GM19193 (cell line): ENCODE results near the gene CD33.

ENCODE experiments used
- POLR2A ChIP-seq: IDR thresholded peaks from 4 replicates; pipeline ENCODE4 v1.6.1; 2011; ENCODE audit not compliant: insufficient read depth, insufficient read length; ENCODE audit errors: extremely low read depth

Gene CD33

GRCh38 chr19:51198641-51199040, 26.2 kb upstream of the CD33 start:
- TF ChIP-seq POLR2A = no peak

DNA sequence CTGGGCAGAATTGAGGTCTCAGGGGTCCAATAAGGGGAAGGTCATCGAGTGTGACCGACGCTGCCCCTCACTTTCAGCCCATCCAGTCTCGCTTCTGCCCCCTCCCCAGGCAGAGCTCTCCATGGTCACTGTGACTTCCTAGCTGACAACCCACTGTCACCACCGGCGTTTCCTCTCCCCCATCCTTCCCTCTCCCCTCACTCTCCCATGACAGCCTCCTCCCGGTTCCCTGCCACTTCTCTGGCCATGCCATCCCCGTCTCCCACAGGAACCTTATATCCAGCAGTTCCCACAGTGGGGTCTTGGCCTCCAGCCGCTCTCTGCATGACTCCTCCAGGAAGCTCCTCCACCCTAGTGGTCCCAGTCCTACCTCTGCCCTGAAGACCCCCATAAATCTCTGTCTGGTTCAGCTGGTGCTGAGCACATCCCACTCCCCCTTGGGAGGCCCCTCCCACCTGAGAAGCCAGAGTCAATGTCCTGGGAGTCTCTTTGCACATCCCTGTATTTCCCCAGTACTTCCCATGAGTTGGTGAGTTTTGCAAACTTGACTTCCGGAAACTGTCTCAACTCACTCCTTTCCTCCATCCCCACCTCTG, 24.7 kb upstream of the CD33 start:
- no peak for TF ChIP-seq POLR2A

GRCh38 chr19:51201712-51202111, 23.2 kb upstream of the CD33 start:
- no peak for TF ChIP-seq POLR2A

DNA sequence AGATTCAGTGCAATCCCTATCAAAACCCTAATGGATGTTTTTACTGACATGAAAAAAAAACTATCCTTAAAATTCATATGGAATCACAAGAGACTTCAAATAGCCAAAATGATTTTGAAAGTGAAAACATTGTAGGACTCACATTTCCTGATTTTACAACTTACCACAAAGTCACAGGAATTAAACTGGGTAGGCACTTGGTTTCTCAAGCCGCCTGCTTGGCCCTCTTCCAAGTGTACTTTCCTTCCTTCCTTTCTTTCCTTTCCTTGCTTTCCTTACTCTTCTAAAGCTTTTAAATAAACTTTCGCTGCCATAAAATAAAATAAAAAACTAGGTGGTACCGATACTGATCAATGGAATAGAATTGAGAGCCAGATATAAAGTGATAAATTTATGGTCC, 21.0 kb upstream of the CD33 start:
- no peak for TF ChIP-seq POLR2A

- no peak for TF ChIP-seq POLR2A
These were observed 20.6 kb upstream of the CD33 start for GRCh38 chr19:51204321-51204720.

- no peak for TF ChIP-seq POLR2A
These were observed 17.1 kb upstream of the CD33 start for GRCh38 chr19:51207747-51208146.

DNA sequence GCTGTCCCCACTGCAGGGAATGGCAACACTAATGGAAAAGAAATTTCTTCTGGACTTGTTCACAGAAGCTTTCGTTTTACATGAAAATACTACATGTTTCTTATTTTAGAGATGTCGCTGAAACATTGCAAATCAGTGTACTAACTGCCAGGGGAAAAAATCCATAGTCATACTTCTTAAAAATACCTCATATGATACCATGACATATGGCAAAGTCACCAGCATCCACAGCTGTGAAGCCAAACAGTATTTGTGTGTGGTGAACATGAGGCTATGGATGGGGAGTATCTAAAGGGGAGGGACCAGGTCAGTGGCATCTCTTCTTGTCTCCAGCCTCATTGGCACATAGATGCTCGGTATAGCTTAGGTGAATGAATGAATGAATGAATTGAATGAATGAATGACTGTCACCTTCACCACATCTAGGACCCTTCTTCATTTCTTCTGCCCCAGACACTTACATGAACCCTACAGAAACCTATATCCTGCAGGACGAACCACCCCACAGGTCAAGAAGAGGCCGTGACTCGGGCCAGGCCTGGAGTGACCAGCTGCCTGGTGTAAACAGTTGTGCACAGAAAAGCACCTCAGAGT, 14.6 kb upstream of the CD33 start:
- no peak for TF ChIP-seq POLR2A

DNA sequence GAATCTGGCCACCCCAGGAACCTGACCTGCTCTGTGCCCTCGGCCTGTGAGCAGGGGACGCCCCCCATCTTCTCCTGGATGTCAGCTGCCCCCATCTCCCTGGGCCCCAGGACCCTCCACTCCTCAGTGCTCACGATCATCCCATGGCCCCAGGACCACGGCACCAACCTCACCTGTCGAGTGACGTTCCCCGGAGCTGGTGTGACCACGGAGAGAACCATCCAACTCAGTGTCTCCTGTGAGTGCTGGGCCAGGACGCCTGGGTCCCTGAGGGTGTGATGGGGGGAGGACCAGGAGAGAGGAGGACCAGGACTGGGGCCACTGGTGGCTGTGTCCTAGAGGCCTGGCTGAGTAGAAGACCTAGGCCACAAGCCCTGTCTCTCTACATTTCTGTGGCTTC, 13.0 kb upstream of the CD33 start:
- no peak for TF ChIP-seq POLR2A

- TF ChIP-seq POLR2A = no peak
These were observed 5.6 kb upstream of the CD33 start for GRCh38 chr19:51219307-51219706.

- no peak for TF ChIP-seq POLR2A
These were observed 4.9 kb upstream of the CD33 start for GRCh38 chr19:51219971-51220370.

- TF ChIP-seq POLR2A = no peak
These were observed 3.9 kb upstream of the CD33 start for GRCh38 chr19:51220996-51221395.

DNA sequence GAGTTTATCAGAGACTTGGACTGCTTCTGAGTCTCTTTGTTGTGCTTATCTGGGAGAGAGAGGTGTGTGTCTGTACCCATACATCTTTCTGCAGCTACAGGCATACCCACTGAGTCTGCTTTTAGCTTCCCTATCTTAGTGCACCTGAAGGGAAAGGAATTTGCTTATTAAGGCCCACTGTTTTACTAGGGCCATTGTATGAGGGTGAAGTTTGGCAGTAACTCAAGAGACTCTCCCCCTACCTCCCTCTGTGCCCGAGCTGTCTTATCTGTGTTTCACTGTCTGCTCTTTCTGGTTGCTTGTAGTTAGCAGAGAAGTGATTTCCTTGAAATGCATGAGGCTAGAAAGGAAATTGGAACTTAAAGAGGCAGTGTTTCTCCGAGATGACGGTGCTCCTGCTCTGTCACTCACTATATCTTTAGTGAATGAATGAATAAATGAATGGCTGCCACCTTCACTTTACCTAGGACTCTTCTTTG, 678 bp upstream of the CD33 start:
- TF ChIP-seq POLR2A = no peak

- TF ChIP-seq POLR2A = no peak
These were observed 1.2 kb downstream of the CD33 start for GRCh38 chr19:51226067-51226466.

DNA sequence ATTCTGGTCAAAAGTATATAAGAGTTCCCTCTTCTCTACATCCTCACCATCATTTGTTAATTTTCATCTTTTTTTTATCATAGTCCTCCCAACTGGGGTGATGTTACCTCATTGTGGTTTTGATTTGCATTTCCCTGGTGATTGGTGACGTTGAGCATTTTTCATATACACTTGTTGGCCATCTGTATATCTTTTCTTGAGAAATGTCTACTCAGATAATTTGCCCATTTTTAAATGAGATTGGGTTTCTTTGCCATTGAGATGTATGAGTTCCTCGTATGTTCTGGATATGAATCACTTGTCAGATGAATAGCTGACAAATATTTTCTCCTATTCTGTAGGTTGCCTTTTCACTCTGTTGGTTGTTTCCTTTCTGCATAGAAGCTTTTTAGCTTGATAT, 2.4 kb downstream of the CD33 start:
- no peak for TF ChIP-seq POLR2A

DNA sequence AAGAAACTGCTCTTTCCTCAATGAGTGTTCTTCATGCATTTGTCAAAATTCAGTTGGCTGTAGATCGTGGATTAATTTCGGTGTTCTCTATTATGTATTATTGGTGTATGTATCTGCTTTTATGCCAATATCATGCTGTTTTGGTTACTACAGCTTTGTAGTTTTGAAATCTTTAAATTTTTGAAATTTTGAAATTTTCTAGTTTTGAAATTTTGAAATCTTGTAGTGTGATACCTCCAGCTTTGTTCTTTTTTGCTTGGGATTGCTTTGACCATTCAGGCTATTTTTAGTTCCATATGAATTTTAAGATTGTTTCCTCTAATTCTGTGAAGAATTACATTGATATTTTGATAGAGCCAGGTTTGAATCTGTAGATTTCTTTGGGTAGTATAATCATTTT, 3.1 kb downstream of the CD33 start:
- TF ChIP-seq POLR2A = no peak

- TF ChIP-seq POLR2A = no peak
These were observed 16.0 kb downstream of the CD33 start for GRCh38 chr19:51240866-51241265.

DNA sequence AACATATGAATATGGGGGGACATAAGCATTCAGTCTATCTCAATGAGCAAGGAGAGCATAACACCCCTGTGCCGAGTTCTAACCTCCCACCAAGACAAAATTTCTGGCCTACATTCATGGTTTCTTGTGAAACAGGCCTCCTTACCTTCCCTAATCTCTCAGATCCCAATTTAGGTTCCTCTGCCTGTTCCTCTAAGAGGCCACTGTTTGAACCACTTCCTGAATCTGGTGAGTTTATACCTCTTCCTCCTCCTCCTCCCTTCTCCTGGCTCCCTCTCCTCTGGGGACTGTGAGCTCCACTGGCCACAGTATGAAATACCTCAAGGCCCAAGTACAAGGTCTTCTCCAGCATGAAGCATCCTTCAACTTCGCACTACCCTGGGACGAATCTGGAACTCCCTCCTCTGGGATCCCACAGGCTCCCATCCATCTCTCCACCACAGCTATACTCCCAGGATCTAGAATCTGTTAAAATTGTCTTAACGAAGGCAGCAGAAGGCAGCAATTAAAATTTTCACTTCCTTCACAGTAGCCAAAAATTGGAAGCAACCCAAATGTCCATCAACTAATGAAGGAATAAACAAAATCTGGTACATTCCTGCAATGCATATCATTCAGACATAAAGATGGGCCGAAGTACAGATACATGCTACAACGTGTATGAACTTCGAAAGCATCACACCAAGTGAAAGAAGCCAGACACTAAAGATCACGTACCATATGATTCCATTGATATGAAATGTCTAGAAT, 18.2 kb downstream of the CD33 start:
- TF ChIP-seq POLR2A = no peak

DNA sequence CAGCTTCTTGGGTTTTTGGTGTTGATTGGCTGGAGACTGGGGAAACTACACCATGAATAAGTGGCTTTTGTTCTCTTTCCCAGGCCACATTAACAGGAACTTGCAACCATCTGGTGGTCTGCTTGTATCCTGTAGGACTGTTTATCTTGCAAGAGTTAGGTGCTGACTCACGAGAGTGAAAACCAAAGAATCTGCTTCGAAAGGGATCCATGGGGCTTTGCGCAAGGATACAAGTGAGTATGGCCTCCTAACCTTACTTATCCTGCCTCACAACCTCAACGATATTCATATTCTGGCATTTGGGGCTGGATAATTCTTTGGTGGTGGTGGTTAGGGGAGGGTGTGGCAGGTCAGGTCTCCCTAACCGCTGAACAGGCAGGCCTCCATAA, 21.3 kb downstream of the CD33 start:
- no peak for TF ChIP-seq POLR2A
